GM18909 (cell line): Measurements from ENCODE around the gene HIPK1.
"Not testable (repeated sequence)": the region's sequence is repeated elsewhere in the genome, so short reads cannot be mapped to it uniquely, and the experiment has no call there.

Experiments
- ATAC-seq: cut with Tn5 transposase; IDR thresholded peaks from one replicate; pipeline ENCODE4 v1.9.1; 2021; ENCODE audit warnings: mild to moderate bottlenecking; ENCODE audit not compliant: unreplicated experiment, poor library complexity

The HIPK1 gene

DNA sequence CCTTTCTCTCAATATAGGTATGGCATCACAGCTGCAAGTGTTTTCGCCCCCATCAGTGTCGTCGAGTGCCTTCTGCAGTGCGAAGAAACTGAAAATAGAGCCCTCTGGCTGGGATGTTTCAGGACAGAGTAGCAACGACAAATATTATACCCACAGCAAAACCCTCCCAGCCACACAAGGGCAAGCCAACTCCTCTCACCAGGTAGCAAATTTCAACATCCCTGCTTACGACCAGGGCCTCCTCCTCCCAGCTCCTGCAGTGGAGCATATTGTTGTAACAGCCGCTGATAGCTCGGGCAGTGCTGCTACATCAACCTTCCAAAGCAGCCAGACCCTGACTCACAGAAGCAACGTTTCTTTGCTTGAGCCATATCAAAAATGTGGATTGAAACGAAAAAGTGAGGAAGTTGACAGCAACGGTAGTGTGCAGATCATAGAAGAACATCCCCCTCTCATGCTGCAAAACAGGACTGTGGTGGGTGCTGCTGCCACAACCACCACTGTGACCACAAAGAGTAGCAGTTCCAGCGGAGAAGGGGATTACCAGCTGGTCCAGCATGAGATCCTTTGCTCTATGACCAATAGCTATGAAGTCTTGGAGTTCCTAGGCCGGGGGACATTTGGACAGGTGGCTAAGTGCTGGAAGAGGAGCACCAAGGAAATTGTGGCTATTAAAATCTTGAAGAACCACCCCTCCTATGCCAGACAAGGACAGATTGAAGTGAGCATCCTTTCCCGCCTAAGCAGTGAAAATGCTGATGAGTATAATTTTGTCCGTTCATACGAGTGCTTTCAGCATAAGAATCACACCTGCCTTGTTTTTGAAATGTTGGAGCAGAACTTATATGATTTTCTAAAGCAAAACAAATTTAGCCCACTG is 11.5 kb downstream of the HIPK1 start:
- ATAC-seq: peak; percentile 79

DNA sequence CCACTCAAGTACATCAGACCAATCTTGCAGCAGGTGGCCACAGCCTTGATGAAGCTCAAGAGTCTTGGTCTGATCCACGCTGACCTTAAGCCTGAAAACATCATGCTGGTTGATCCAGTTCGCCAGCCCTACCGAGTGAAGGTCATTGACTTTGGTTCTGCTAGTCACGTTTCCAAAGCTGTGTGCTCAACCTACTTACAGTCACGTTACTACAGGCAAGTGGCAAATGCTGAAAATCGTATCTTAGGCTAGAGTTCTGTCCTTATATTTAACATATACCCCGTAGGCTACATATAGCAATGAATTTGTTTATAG is 12.1 kb downstream of the HIPK1 start:
- peak; percentile 11 for ATAC-seq

DNA sequence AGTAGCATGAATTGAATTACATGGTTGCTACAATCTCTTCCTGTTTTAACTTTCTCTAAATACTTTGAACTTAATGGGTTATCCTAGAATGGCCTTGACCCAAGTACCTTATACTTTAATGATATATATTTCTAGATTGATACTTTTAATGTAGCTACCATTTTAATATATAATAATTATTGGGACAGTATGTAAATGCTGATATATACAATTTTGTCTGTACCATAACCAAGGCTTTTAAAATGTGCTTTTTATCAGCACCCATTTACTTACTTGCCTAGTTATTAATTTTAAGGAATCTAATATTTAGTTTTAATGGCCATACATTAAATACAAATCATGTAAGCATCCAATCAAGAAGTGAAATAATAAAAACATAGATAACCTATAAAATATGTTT is 13.4 kb downstream of the HIPK1 start:
- no peak for ATAC-seq

DNA sequence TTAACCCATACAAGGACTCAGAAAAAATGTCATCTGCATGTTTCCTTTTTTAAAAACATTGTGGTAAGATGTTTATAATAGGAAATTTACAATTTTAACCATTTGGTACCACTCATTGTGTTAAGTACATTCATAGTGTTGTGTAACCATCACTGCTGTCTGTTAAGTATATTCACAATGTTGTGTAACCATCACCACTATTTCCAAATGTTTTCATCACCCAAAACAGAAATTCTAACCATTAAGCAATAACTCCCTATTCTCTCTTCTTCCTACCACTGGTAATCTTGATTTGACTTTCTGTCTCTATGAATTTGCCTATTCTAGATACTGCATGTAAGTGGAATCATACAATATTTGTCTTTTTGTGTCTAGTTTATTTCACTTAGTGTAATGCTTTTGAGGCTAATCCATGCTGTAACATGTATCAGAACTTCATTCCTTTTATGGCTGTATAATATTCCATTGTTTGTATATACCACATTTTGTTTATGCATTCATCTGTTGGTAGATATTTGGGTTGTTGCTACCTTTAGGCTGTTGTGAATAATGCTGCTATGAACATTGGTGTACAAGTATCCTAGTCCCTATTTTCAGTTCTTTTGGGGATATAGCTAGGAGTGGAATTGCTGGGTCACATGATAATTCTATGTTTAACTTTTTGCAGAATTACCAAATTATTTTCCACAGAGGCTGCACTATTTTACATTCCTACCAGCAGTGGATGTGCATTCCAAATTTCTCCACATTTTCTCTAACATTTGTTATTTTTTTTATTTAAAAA is 14.1 kb downstream of the HIPK1 start:
- ATAC-seq: no peak

DNA sequence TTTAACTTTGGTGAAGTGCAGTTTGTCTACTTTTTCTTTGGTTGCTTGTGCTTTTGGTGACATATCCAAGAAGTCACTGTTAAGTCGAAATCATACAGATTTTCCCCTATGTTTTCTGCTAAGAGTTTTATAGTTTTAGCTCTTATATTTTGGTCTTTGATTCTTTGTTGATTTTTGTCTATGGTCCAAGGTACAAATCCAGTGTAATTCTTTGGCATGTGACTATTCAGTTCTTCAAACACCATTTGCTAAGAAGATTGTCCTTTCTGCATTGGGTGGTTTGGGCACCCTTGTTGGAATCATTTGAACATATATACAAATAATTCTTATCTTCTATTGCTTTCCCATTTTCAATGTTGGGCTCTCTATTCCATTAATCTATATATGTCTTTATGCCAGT is 16.2 kb downstream of the HIPK1 start:
- no peak for ATAC-seq

DNA sequence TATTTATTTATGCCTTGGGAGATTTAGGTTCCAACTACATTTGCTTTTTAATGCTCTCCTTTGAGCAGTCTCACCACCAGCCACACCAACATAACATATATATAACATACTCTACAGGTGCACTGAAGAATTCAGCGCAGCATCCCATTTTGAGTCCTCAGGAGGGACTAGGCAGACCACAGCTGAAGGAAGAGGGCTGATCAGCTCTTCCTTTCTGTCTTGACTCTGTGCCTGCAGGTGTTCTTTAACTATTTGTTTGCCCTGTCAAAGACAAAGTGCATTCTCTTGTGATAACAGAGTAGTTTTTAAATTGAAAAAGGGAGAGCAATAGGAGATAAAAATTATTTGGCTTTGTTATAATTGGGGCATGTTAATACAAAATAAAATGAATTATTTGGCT is 17.0 kb downstream of the HIPK1 start:
- no peak for ATAC-seq

DNA sequence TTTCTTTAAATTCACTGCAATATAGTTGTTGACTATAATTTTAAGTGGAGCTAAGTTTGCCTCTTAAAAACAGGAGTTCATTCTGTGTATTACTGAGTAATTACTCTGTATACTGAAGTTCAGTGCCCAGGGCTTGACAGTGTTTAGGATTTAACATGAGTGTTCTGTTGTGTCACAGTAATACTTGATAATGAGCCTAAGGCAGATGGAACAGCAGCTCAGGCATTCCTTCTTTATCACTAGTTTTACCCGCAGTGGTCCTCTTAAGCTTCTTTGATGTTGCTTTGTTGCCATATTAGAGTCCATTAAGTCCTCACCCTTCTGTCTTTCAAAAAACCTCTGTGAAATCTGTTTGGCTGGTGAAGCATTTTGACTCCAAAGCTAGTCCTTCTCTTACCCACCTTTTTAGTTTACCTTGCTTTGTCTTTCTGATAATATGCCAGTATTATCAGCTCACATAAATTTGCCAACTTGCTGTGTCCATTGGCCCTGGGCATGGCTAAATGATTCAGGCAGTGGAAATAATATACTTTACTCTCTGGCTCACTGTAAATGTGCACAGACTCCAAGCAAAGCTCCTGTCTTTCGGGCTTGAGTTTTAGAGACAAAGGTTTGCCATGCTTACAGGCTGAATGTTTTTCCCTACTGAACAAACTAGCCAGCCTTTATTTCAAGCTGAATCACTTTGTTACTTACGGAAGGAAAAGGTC is 17.7 kb downstream of the HIPK1 start:
- ATAC-seq: no peak

DNA sequence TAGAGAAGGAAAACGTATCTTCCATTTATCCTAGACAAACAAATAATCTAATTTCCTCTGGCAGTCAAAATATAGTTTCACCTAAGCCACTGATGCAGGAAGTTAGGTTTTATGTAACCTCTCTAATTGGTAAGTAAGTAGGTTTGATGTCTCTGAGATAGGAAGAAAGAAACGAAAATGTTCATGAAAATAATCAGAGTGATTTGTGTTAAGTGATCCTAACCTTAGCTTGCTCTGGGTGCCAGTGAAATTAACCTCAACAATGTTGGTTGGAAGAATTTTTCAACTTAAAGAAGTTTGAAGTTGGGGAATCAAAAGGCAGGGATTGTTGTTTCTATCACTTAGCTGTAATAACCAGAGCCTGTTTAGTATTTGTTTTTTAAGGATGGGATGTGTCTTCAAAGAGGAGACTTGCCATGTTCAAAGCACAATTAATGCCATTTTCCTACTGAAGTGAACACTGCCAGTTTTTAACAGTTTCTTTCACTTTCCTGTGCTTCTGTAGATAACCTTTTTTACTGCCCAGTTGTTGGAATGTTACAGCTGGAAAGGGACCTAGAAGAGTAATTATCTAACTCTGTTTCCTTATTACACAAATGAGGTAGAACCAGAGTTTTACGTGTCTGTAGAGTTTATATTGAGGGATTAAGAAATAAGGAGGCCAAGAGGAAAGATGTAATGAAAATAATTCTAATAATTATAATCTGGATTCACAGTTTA is 18.4 kb downstream of the HIPK1 start:
- ATAC-seq: no peak

DNA sequence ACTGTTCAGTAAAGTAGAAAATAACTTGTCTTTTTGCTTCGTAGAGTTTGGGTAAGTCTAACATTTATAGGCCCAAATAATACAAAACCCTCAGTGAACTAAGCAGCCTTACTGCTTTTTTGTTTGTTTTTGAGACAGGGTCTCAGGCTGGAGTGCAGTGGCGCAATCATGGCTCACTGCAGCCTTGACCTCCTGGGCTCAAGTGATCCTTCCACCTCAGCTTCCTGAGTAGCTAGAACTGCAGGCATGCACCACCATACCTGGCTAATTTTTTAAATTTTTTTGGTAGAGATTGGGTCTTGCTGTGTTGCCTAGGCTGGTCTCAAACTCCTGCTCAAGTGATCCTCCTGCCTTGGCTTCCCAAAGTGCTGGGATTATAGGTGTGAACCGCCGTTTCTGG is 19.0 kb downstream of the HIPK1 start:
- ATAC-seq: not testable (repeated sequence)

DNA sequence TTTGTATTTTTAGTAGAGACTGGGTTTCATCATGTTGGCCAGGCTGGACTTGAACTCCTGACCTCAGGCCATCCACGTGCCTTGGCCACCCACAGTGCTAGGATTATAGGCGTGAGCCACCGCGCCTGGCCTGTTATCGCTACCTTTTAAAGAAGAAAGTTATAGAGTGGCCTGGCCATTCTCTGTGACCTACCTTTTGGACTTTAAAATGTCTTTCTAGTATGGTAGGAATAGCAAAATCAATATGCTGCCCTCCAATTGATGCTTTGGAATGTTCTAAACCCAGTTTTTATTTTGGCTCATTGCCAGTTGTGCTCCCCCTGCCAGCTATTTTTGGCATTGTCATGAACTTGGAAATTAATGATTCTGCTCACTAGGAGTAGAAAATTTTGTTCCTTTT is 19.9 kb downstream of the HIPK1 start:
- ATAC-seq: no peak

DNA sequence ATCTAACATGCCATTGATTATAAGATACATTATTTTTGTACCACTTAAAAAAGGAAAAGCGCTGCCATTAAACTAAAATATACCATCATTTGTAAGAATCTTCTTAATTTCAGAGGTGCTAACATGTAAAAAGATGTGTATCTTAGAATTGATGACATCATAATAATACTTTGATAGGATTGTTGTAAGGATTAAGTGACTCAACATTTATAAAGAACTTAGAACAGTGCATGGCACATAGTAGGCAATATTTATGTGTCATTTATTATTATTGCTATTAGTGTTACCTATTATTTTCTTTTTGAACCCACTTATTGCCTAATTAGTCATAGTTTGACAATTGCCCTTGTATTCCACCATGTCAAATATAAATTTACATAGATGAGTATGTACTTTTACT is 21.8 kb downstream of the HIPK1 start:
- ATAC-seq: no peak

DNA sequence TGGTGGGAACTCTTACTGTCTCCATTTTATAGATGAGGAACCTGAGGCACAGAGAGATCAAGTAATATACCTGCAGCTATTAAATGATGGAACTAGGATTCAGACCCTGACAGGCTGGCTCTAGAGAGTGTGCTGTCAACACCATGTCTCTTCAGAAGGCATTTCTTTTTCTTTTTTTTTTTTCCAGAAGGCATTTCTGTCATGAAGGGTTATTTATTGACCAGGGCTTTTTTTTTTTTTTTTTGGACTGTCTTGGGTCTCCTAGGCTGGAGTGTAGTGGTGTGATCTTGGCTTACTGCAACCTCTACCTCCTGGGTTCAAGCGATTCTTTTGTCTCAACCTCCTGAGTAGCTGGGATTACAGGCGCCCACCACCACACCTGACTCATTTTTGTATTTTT is 22.6 kb downstream of the HIPK1 start:
- no peak for ATAC-seq

DNA sequence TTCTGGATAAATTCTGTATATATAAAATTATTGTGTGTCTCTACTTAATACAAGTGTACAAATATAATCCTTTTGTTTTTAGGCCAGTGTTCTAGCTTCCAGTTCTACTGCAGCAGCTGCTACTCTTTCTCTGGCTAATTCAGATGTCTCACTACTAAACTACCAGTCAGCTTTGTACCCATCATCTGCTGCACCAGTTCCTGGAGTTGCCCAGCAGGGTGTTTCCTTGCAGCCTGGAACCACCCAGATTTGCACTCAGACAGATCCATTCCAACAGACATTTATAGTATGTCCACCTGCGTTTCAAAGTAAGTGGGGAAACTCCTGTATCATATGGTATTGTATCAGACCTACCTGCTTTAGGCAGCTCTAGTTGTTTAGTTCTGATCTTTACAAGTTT is 28.9 kb downstream of the HIPK1 start:
- no peak for ATAC-seq

DNA sequence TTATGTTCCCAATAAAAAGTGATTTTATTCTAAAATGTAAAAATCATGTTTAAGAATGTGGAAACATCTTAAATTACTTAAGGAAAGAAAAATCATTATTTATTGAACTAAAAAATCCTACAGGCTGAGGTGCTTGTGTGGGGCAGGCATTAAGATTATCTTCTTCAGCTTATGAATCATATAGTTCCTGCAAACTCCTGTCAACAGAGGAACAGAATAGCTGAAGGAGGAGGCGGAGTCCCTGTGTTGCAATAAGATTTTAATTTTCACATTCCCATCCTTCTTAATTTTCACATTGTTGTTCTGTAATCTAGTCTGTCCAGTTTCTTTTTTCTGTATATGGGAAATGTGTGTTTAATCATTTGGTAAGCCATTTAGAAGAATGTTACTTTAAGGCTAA is 29.6 kb downstream of the HIPK1 start:
- ATAC-seq: no peak

DNA sequence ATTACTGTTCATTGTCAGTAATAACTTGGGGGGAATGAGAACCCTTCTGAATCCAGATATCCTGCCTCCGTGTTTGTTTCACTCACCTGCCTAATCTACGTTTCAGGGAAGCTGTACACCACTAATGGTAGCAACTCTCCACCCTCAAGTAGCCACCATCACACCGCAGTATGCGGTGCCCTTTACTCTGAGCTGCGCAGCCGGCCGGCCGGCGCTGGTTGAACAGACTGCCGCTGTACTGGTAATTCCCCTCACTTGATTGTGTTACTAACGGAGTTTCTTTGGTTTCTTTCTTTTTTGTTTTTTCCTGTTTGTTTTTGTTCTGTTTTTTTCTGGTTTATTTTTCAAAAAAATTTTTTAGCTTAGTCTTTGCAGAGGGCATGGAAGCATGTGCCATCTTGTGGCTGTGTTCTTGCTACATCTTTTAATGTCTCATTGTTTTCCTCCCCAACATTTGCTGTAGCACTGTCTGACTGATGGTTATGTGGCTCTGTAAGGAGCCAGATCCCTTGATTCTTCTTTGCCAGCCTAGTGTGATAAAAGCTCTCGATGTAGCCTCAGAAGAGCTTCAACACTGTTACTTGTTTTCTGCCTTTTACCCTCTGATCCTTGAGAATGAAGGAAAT is 34.3 kb downstream of the HIPK1 start:
- ATAC-seq: no peak

DNA sequence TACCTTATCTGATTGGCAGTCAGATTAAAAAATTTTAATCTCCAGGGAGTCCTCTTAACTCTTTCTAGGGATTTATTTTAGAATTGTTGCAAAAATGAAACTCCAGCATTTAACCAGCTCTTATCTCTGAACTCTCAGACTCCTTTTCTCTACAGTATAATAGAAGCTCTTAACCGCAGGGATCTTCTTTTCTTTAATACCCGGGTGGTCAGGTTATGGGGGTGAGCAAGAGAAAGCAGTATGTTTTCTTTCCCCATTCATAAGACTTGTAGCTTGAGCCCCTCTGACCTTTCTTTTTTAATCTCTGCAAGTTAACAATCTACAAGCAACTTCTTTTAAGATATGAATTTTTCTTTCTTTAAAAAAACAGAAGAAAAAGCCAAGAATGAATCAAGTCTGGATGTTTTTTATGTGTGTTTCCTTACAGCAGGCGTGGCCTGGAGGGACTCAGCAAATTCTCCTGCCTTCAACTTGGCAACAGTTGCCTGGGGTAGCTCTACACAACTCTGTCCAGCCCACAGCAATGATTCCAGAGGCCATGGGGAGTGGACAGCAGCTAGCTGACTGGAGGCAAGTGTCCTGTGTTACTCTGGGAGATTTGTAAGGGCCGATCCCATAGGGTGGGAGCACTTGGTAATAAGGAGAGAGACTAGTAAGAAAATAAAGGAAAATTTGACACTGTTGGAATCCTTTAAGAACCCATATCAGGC is 36.7 kb downstream of the HIPK1 start:
- ATAC-seq: no peak

DNA sequence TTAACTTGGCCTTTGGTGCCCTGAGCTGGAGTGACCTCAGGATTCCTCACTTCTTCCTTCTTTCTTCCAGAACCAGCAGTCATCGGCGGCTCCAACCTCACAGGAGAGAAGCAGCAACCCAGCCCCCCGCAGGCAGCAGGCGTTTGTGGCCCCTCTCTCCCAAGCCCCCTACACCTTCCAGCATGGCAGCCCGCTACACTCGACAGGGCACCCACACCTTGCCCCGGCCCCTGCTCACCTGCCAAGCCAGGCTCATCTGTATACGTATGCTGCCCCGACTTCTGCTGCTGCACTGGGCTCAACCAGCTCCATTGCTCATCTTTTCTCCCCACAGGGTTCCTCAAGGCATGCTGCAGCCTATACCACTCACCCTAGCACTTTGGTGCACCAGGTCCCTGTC is 43.8 kb downstream of the HIPK1 start:
- no peak for ATAC-seq

DNA sequence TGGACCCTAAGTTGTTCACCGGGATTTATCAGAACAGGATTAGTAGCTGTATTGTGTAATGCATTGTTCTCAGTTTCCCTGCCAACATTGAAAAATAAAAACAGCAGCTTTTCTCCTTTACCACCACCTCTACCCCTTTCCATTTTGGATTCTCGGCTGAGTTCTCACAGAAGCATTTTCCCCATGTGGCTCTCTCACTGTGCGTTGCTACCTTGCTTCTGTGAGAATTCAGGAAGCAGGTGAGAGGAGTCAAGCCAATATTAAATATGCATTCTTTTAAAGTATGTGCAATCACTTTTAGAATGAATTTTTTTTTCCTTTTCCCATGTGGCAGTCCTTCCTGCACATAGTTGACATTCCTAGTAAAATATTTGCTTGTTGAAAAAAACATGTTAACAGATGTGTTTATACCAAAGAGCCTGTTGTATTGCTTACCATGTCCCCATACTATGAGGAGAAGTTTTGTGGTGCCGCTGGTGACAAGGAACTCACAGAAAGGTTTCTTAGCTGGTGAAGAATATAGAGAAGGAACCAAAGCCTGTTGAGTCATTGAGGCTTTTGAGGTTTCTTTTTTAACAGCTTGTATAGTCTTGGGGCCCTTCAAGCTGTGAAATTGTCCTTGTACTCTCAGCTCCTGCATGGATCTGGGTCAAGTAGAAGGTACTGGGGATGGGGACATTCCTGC is 46.2 kb downstream of the HIPK1 start:
- no peak for ATAC-seq
